ENCODE data around the gene BDNF.
A peak's percentile ranks its signal among the peaks of the same experiment; 100 is the strongest.
"Not testable (repeated sequence)": the region's sequence is repeated elsewhere in the genome, so short reads cannot be mapped to it uniquely, and the experiment has no call there.

Gene BDNF

GRCh38 chr11:27665508-27666101, 34.6 kb downstream of the BDNF start:
- DNase-seq (ENCODE audit: low read depth) = not testable (repeated sequence)

DNA sequence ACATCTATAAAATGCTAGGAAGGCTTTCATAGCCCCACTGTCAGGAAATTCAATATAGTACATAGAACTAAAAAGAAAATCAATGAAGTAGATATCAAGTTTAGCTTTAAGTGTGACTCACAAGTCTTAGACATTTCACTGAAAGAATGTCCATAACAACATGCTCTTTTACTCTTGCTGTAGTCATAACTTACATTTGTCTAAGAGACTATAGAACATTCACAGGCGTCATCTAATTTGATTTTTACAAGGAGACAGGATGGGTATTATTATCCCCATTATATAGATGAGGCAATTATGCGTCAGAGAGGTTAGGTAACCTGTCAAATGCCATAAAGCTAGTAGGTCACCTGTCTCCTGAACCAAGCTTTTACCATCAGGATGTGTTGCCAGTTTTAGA, 36.9 kb downstream of the BDNF start:
- DNase-seq (ENCODE audit: low read depth) = peak; percentile 51

GRCh38 chr11:27660171-27660570, 40.1 kb downstream of the BDNF start:
- DNase-seq (ENCODE audit: low read depth) = no peak

GRCh38 chr11:27658535-27659236, 41.6 kb downstream of the BDNF start:
- DNase-seq (ENCODE audit: low read depth) = no peak

DNA sequence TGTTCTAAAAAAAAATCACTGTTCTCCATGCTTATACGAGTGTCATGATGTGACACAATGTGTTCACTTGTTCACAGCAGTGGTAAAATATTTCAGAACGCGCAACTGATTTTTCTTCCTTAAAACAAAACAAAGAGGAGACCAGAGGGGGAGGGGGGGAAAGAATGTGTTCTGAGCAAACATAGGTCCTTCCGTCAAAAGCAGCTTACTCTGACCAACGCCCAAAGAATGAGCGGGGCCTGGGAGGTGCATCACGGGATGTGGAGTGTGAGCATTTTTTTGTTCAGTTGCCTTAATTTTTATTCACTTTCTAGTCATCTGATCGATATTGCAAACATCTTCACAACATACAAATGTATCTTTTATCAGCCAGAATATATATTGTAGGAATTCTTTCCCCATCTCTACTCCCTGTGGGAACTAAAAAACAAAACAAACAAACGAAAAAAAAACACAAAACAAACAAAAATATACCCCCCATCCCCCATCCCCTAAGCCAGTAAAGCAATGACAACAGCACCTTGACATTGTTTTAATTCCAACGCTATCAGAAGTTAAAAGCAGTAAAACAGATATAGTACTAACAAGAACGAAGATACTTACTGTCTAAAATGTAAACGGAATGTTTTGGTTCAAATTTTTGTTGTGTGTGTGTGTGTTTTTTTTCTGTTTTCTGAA, 43.3 kb downstream of the BDNF start:
- DNase-seq (ENCODE audit: low read depth) = peak; percentile 48

- no peak for DNase-seq (ENCODE audit: low read depth)
Measured at GRCh38 chr11:27656320-27656719, 43.9 kb downstream of the BDNF start.

- no peak for DNase-seq (ENCODE audit: low read depth)
Measured at GRCh38 chr11:27653990-27654758, 46.1 kb downstream of the BDNF start.

GRCh38 chr11:27651711-27652110, 48.5 kb downstream of the BDNF start:
- no peak for DNase-seq (ENCODE audit: low read depth)

GRCh38 chr11:27650988-27651387, 49.3 kb downstream of the BDNF start:
- DNase-seq (ENCODE audit: low read depth) = no peak

- DNase-seq (ENCODE audit: low read depth) = peak; percentile 75
Measured at GRCh38 chr11:27649800-27650199, 50.5 kb downstream of the BDNF start.

DNA sequence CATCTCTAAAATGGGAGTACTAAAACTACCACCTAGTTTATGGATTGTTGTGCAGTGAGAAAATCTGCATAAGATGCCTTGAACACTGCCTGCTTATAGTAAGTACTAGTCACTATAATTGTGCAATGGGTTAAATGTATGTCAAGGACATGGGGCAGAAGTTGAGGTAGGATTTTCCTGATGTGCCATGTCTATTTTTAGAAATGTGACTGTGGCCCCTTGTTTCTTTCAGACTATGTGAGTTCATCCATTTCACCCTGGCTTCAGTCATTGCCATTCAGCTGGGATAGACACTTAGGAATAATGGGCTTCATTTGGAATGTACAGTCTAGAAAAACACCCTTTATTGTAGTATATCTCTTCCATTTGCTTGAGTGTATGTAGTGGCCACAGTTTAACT, 51.4 kb downstream of the BDNF start:
- peak; percentile 30 for DNase-seq (ENCODE audit: low read depth)

DNA sequence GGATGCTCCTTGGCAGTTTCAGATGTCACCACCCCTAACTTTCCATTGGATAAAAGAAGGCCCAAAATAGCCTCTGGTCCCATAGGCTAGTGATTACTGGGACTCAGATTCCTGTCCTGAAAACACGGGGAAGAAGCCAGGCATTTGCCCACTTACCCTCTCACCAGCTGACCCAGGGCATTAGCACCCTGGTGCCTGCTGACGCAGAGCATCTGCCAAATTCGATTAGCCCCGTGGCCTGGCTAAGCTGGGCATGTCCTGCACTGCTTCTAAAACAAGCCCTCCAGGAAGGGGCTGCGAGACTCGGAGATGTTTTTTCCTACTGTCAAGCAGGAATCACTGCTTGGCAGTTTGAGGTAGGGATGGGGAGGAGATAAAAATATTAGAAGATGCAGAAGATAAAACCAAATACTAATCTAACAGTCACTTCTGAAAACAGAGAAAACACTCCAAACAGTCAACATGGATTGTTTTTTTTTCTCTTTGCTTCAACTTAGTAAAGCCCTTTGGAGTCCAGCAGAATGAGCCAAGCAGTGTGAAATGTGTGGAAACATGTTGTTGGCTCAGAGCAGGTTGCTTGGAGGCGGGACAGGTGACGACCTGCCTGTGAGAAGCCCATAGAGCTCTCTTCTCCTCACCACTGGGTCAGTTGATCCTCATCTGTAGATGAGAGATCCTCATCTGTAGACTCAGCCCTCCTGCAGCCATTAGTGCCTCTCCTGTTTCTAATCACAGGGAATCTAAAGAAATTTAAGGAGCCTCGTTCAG, 54.0 kb downstream of the BDNF start:
- peak; percentile 48 for DNase-seq (ENCODE audit: low read depth)

DNA sequence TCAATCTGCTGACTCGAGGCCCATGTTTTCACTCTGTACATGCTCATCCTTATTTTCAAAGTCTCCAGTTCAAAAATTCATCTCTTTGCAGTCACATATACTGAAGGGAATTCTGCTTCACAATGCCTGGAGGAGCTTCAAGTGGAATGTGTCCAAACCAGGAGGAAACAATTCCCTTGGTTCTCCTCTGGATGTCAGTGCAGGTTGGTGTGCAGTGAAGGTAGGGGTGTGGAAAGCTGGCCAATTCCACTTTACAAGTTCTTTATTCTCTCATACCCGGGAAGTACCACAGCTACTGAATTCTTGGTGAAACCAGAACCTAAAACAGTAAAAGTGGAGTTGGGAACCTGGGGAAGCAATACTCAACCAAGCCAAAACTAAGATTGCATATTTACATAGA, 57.3 kb downstream of the BDNF start:
- DNase-seq (ENCODE audit: low read depth) = no peak

- no peak for DNase-seq (ENCODE audit: low read depth)
Measured at GRCh38 chr11:27640954-27641353, 59.3 kb downstream of the BDNF start.

DNA sequence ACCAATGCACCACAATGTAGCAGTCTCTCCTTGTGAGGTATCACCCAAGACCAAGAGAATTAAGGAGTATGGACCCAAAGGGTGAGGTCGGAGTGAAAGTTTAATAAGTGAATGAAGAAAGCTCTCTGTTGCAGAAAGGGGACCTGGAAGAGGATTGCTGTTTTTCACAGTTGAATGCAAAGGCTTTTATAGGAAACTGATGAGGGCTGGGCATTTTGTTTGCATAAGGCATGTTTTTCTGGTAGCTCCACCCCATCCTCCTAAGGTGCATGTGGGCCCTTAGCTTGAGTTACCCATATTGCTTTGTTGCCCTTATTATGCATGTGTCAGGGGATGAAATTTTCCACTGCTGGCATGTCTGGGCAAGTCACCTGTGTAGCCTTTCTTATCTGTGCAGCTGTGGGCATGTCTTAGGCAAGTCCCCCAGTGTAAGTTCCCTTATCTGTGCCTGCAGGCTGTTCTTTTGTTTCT, 64.7 kb downstream of the BDNF start:
- no peak for DNase-seq (ENCODE audit: low read depth)

DNA sequence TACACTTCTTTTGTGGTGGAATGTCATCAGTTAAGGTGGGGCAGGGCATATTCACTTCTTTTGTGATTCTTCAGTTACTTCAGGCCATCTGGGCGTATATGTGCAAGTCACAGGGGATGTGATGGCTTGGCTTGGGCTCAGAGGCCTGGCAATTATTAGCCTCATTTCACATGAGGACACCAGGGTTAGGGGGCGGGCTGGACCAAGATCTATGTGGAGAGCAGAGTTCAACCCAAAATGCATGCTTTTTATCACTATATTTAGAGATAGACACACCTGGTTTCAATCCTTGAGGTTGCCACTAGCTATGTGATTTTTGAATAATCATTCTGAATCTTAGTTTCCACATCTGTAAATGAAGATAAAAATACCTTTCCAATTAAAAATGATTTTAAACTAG, 65.5 kb downstream of the BDNF start:
- not testable (repeated sequence) for DNase-seq (ENCODE audit: low read depth)

- not testable (repeated sequence) for DNase-seq (ENCODE audit: low read depth)
Measured at GRCh38 chr11:27634282-27634681, 66.0 kb downstream of the BDNF start.

DNA sequence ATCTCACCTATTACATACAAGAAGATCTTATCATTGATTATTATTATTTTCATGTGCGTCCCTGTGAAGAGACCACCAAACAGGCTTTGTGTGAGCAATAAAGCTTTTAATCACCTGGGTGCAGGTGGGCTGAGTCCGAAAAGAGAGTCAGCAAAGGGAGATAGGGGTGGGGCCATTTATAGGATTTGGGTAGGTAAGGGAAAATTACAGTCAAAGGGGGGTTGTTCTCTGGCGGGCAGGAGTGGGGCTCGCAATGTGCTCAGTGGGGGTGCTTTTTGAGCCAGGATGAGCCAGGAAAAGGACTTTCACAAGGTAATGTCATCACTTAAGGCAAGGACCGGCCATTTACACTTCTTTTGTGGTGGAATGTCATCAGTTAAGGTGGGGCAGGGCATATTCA, 71.2 kb downstream of the BDNF start:
- DNase-seq (ENCODE audit: low read depth) = not testable (repeated sequence)

DNA sequence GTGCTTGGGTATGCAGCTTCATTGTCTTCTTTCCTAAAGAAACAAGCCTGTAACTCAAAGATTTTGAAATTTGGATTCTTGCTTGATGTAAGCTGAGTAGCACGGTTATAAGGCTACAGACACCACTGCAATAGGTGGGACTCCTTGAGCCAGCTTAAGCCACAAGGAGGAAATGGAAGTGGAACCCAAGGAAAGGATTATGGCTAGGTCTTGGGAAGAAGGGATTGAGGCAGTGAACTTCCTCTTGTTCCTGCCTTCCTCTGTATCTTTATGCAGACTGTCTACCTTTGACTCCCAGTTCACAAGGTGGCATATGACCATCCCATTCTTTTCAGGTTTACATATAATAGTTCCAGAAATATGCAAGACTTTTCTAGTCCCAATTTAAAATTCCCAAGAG, 72.3 kb downstream of the BDNF start:
- DNase-seq (ENCODE audit: low read depth) = no peak

DNA sequence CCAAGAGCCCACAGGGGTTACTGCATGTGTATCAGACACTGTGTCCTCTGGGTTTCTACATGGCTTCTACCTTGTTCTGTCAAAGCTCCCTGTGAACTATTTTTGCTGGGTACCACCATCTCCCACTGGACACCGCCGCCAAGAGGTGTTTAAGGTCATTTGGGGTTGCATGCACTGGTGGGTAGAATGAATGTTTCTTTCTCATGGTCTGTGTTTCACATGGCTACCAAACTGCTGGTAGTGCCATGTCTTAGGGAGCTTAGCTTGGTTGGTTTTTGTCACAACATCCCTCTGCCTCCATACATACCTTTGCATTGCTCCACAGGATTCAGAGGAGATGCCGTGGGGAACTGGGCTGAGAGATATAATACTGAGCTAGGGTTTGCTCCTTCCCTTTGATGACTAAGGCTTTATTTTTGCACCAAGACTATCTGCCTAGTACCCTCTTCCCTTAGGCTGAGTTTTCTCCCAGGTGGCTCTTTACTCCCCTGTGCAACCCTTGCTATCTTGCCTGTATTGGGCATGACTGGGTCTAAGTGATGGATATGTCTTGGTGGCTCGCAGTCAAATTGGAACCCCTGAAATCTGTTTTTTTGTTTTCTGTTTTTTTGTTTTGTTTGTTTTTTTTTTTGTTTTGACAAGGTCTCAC, 73.2 kb downstream of the BDNF start:
- DNase-seq (ENCODE audit: low read depth) = no peak

DNA sequence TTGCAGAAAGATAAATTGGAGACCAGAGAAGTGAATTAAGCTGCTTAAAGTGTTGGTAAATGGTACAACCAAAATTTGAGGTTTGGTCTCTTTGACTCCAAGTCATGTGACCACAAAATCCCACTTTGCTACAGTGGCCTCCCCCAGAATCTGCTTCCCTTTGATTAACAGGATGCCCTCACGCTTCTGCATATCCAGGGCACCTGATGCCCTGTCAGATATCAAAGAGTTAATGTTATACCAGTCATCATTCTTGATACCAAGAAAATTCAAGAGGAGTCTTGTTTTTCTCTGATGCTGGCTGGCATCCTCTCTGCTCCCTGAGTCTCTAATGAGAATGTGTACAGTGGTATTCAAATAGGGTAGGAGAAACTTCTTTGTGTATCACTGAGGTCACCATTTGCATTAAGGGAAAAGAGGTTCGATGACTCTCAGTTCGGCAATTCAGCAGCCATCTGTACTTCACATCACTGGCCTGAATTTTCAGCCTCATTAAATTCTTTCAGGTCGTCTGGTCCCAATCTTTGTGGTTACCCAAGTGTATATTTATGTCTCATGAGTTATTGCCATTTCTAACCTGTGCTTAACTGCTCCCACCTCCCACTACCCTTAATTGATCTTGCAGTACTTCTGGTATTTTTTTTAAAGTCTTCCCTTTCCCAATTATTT, 73.9 kb downstream of the BDNF start:
- no peak for DNase-seq (ENCODE audit: low read depth)
